Suprapubic skin (tissue), 4 donors: ENCODE data around the gene PRICKLE1.

Experiments
- EP300 ChIP-seq: sonication (generic); formaldehyde crosslinking; IDR thresholded peaks from one replicate; pipeline ENCODE4 v1.6.1; 2017; ENCODE audit warnings: antibody characterized with exemption
- POLR2A ChIP-seq, 2 donors: fragments of 450-650 bp; IDR thresholded peaks; one replicate each; pipeline ENCODE4 v1.6.1; 2017; ENCODE audit warnings: antibody characterized with exemption in 2 of 2, mild to moderate bottlenecking in 2 of 2, moderate library complexity in 2 of 2
- POLR2AphosphoS5 ChIP-seq, 3 donors: sonication (generic); formaldehyde crosslinking; IDR thresholded peaks; one replicate each; pipeline ENCODE4 v1.6.1; 2017; ENCODE audit warnings: antibody characterized with exemption in 3 of 3
- TF ChIP-seq, protein P1 (sequence below), 2 donors: fragments of 200-600 bp in 1 of 2; fragments of 450-650 bp in 1 of 2; sonication (generic) in 1 of 2; IDR thresholded peaks; one replicate each; pipeline ENCODE4 v1.5.1; 2016 to 2019; ENCODE audit warnings: antibody characterized with exemption in 2 of 2, mild to moderate bottlenecking in 1 of 2, moderate library complexity in 1 of 2

DNA sequence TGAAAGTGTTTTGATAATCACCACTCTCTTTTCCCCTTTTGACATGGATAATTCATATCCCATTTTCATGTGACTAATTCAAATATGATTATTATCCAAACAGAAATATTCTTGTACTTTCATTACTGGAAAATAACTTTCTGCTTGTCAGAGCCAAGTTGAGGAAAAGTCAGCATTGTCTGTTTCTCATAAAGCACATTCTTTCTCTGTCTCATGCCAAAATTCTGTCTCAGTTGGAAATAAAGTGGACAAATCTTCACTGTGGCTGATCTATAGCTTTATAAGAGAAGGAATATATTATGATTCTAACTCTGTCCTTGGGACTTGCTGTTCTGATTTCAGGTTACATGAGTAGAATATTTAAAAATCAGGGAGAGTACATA, 22.7 kb upstream of the PRICKLE1 start:
- TF ChIP-seq EP300 (no peak), POLR2A (IDR thresholded peaks at IDR 0.05) (no peak), POLR2AphosphoS5 (IDR thresholded peaks at IDR 0.05) (no peak)
- TF ChIP-seq, protein P1, sequence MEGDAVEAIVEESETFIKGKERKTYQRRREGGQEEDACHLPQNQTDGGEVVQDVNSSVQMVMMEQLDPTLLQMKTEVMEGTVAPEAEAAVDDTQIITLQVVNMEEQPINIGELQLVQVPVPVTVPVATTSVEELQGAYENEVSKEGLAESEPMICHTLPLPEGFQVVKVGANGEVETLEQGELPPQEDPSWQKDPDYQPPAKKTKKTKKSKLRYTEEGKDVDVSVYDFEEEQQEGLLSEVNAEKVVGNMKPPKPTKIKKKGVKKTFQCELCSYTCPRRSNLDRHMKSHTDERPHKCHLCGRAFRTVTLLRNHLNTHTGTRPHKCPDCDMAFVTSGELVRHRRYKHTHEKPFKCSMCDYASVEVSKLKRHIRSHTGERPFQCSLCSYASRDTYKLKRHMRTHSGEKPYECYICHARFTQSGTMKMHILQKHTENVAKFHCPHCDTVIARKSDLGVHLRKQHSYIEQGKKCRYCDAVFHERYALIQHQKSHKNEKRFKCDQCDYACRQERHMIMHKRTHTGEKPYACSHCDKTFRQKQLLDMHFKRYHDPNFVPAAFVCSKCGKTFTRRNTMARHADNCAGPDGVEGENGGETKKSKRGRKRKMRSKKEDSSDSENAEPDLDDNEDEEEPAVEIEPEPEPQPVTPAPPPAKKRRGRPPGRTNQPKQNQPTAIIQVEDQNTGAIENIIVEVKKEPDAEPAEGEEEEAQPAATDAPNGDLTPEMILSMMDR (IDR thresholded peaks at IDR 0.05), result no peak
